Upper lobe of left lung (tissue), 4 donors: ENCODE measurements around the gene ITGB7.

Source experiments
- CTCF ChIP-seq, 6 experiments: fragments of 450-650 bp in 4 of 6; fragments of 200-600 bp in 2 of 6; sonication (generic) in 2 of 6; IDR thresholded peaks; one replicate each; pipeline ENCODE4 v1.5.1; 2016 to 2019; ENCODE audit warnings: antibody characterized with exemption in 6 of 6
- EP300 ChIP-seq, 4 donors: sonication (generic); formaldehyde crosslinking; IDR thresholded peaks; one replicate each; pipeline ENCODE4 v1.5.1; 2017; ENCODE audit warnings: antibody characterized with exemption in 4 of 4, control low read depth in 2 of 4
- POLR2A ChIP-seq, 4 donors: fragments of 450-650 bp; IDR thresholded peaks; one replicate each; pipeline ENCODE4 v1.5.1; 2016 to 2017; ENCODE audit warnings: antibody characterized with exemption in 4 of 4, mild to moderate bottlenecking in 2 of 4
- POLR2AphosphoS5 ChIP-seq, 2 donors: sonication (generic); formaldehyde crosslinking; IDR thresholded peaks; one replicate each; pipeline ENCODE4 v1.5.1; 2017; ENCODE audit warnings: antibody characterized with exemption in 2 of 2

- TF ChIP-seq CTCF (IDR thresholded peaks at IDR 0.05) (no peak), POLR2A (IDR thresholded peaks at IDR 0.05) (no peak), POLR2AphosphoS5 (IDR thresholded peaks at IDR 0.05) (no peak), EP300 (IDR thresholded peaks at IDR 0.05) (no peak)
Observed at GRCh38 chr12:53191885-53192530, 15.0 kb downstream of the ITGB7 start.
